ENCODE results near the gene TMEM181. TPM values are rescaled to one million over a fixed set of nuclear protein-coding genes. Genes with fewer than 3 reads are reported as not detected.

TMEM181 gene
- total and polyA plus RNA-seq, 2 experiments from 2014 or later = 11.9 to 25.2 TPM

DNA sequence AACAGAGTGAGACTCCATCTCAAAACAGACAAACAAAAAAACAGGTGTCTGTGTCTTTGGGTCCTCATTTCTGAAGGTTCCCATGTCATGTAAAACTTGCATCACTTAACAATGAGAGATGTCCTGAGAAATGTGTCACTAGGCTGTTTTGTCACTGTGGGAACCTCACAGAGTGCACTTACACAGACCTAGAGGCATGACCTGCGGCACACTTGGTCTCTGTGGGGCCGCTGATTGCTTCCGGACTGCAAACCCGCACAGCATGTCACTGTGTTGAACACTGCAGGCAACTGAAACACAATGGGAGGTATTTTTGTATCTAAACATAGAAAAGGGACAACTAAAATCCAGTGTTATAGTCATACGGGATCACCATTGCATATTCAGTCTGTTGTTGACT lies 42.3 kb upstream of the TMEM181 start (continued):
- TF ChIP-seq, protein P1, sequence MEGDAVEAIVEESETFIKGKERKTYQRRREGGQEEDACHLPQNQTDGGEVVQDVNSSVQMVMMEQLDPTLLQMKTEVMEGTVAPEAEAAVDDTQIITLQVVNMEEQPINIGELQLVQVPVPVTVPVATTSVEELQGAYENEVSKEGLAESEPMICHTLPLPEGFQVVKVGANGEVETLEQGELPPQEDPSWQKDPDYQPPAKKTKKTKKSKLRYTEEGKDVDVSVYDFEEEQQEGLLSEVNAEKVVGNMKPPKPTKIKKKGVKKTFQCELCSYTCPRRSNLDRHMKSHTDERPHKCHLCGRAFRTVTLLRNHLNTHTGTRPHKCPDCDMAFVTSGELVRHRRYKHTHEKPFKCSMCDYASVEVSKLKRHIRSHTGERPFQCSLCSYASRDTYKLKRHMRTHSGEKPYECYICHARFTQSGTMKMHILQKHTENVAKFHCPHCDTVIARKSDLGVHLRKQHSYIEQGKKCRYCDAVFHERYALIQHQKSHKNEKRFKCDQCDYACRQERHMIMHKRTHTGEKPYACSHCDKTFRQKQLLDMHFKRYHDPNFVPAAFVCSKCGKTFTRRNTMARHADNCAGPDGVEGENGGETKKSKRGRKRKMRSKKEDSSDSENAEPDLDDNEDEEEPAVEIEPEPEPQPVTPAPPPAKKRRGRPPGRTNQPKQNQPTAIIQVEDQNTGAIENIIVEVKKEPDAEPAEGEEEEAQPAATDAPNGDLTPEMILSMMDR (conservative IDR thresholded peaks at IDR 0.05; ENCODE audit: low read depth in 2 of 2) = no peak

DNA sequence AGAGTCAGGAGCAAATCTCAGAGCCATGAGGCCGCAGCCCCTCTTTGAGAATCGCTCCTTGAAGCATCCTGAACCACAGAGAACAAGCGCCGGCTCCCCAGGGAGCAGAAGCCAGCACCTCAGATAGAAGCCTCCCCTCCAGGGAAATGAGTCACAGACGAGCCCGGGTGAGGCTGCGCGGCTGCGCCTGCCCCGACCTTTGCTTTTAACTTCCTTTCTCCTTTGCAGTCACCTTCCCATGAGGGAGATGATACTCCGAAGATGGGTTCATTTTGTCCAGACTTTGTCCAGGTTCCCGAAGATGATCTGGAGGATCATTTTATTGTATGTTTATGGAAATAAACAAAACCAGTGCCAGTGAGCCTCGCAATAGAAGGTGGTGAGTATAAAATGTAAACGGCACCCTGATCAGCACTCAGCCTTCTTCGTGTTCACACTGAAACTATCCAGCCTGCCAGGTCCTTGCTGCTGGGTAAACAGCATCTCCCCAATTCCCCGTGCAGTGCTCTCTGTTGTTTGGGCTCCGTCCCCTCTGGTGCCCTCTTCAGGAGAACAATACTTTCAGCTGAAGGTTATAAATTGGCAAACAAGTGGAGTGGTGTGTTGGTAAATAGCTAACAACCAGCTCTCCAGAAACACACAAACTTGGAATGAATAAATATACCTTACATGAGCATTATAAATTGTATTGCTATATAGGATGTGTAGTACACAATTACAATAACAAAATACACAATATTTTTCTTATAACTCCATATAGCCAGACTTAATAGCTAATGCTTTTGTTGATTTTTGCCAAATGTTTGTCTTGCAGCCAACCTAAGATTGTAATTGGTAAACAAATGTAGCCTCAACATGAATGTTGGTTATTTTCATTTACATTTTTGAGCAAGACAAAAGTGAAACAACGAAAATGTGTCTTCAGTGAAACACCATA lies 41.4 kb upstream of the TMEM181 start:
- peak; percentile 82 for ATAC-seq
- peak overlapping the region; percentile 48 for H3K4me3 ChIP-seq
- no peaks in the 10 kb centered on the region for H3K9me2 ChIP-seq (ENCODE audit: insufficient read depth)
- Mint-ChIP-seq H3K27ac (0 out of 2 replicates have a peak overlapping the region, but pooled peaks have one; percentile 11), H3K4me1 (peaks cover 23% of the 10 kb centered on the region), H3K9me3 (no peaks in the 10 kb centered on the region), H3K36me3 (ENCODE audit: low read depth) (no peaks in the 10 kb centered on the region; the same call in 2 of the 3 replicates), H3K4me3 (peak overlapping the region; percentile 67), H3K27me3 (ENCODE audit: insufficient read depth, low read depth, poor library complexity) (peaks cover 34% of the 10 kb centered on the region)
- 0 out of 2 replicates have a peak, but pooled peaks cover 7% of the 10 kb centered on the region for H3F3A ChIP-seq (replicated peaks; ENCODE audit: low read depth)
- H3K27me3 ChIP-seq (ENCODE audit: insufficient read depth) = peaks cover 19% of the 10 kb centered on the region
- H3K4me1 ChIP-seq (ENCODE audit: insufficient read depth) = peaks cover 6% of the 10 kb centered on the region; the same call in 1 of the 2 replicates
- peak overlapping the region; percentile 74 for H2AFZ ChIP-seq
- peak; percentile 95 for DNase-seq (ENCODE audit: low spot score)
- TF ChIP-seq, protein P1 (conservative IDR thresholded peaks at IDR 0.05; ENCODE audit: low read depth in 2 of 2) = peak; percentile 73 to 81
- TF ChIP-seq CREB1 (CRISPR knock-in tag; IDR thresholded peaks at IDR 0.05; ENCODE audit: low read depth) (no peak), POLR2AphosphoS5 (IDR thresholded peaks at IDR 0.05; ENCODE audit: low read depth) (peak; percentile 37; the same call in 1 of the 2 replicates)
- H3K79me2 ChIP-seq (replicated peaks; ENCODE audit: insufficient read depth) = no peaks in the 10 kb centered on the region
- H3K27ac ChIP-seq (ENCODE audit: low read depth) = no peak overlapping the region
- peak overlapping the region; percentile 69 for H3K4me2 ChIP-seq
- no peaks in the 10 kb centered on the region for H3K36me3 ChIP-seq (ENCODE audit: insufficient read depth)
- no peaks in the 10 kb centered on the region for H4K20me1 ChIP-seq (replicated peaks; ENCODE audit: insufficient read depth)

DNA sequence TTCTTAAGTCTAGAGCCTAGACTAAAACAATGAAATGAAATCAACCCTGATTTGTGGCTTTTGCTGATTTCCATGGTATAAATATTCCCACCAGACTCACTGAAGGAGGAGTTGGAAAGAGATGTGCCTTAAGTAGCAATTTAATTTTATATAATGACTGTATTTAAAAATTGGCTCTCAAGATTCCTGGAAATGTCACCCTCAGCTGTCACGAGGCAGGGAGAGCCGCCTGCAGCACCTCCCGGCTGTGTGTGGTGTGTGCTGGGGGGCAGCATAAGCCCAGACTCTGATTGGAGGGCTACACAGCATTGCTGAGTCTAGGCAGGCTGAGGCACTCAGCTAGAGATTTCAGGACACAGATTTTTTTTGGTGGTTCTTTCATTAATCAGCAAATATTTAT lies 40.6 kb upstream of the TMEM181 start:
- Histone ChIP-seq H3F3A (replicated peaks; ENCODE audit: low read depth) (0 out of 2 replicates have a peak, but pooled peaks cover 7% of the 10 kb centered on the region), H4K20me1 (replicated peaks; ENCODE audit: insufficient read depth) (no peaks in the 10 kb centered on the region), H3K27me3 (ENCODE audit: insufficient read depth) (peaks cover 19% of the 10 kb centered on the region), H3K4me2 (no peak overlapping the region), H3K4me3 (no peak overlapping the region), H3K4me1 (ENCODE audit: insufficient read depth) (peaks cover 6% of the 10 kb centered on the region; the same call in 1 of the 2 replicates), H3K27ac (ENCODE audit: low read depth) (no peak overlapping the region), H2AFZ (no peak overlapping the region), H3K79me2 (replicated peaks; ENCODE audit: insufficient read depth) (no peaks in the 10 kb centered on the region), H3K9me2 (ENCODE audit: insufficient read depth) (no peaks in the 10 kb centered on the region), H3K36me3 (ENCODE audit: insufficient read depth) (no peaks in the 10 kb centered on the region)
- Mint-ChIP-seq H3K4me1 (peaks cover 23% of the 10 kb centered on the region), H3K9me3 (no peaks in the 10 kb centered on the region; the same call in 2 of the 3 replicates), H3K27me3 (ENCODE audit: insufficient read depth, low read depth, poor library complexity) (peaks cover 37% of the 10 kb centered on the region), H3K27ac (no peak overlapping the region), H3K4me3 (no peak overlapping the region), H3K36me3 (ENCODE audit: low read depth) (peaks cover 2% of the 10 kb centered on the region; the same call in 1 of the 3 replicates)
- ATAC-seq (no peak), DNase-seq (ENCODE audit: low spot score) (no peak)
- TF ChIP-seq EZH2phosphoT487 (IDR thresholded peaks at IDR 0.05; ENCODE audit: unreplicated experiment) = no peak
- no peak for TF ChIP-seq JUNB (IDR thresholded peaks at IDR 0.05; ENCODE audit: unreplicated experiment)
- TF ChIP-seq, protein P2, sequence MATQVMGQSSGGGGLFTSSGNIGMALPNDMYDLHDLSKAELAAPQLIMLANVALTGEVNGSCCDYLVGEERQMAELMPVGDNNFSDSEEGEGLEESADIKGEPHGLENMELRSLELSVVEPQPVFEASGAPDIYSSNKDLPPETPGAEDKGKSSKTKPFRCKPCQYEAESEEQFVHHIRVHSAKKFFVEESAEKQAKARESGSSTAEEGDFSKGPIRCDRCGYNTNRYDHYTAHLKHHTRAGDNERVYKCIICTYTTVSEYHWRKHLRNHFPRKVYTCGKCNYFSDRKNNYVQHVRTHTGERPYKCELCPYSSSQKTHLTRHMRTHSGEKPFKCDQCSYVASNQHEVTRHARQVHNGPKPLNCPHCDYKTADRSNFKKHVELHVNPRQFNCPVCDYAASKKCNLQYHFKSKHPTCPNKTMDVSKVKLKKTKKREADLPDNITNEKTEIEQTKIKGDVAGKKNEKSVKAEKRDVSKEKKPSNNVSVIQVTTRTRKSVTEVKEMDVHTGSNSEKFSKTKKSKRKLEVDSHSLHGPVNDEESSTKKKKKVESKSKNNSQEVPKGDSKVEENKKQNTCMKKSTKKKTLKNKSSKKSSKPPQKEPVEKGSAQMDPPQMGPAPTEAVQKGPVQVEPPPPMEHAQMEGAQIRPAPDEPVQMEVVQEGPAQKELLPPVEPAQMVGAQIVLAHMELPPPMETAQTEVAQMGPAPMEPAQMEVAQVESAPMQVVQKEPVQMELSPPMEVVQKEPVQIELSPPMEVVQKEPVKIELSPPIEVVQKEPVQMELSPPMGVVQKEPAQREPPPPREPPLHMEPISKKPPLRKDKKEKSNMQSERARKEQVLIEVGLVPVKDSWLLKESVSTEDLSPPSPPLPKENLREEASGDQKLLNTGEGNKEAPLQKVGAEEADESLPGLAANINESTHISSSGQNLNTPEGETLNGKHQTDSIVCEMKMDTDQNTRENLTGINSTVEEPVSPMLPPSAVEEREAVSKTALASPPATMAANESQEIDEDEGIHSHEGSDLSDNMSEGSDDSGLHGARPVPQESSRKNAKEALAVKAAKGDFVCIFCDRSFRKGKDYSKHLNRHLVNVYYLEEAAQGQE (IDR thresholded peaks at IDR 0.05; ENCODE audit: unreplicated experiment) = no peak
- TF ChIP-seq, protein P1 (conservative IDR thresholded peaks at IDR 0.05; ENCODE audit: low read depth in 2 of 2) = peak in 1 of 2 experiments; percentile 13; a peak in 1 of 4 replicates
- TF ChIP-seq STAT1 (IDR thresholded peaks at IDR 0.05; ENCODE audit: unreplicated experiment) = no peak
- TF ChIP-seq ZNF331 (CRISPR knock-in tag; IDR thresholded peaks at IDR 0.05; ENCODE audit: low read depth) = no peak

Measured in GM23338 (cell line).